Measurements from ENCODE around the gene C12orf57. TPM values are rescaled to one million over a fixed set of nuclear protein-coding genes. Genes with fewer than 3 reads are reported as not detected.

Gene C12orf57
- total and polyA plus RNA-seq, 2 of the 8 experiments (the other 6 are each of a cell fraction or from before 2014, with no cell fraction given): 174 to 993 TPM

GRCh38 chr12:6938353-6939190, 5.2 kb upstream of the C12orf57 start (continued):
- no peak for TF ChIP-seq SUZ12 (IDR thresholded peaks at IDR 0.05; ENCODE audit: low read length)
- no peak for TF ChIP-seq KDM5A (IDR thresholded peaks at IDR 0.05; ENCODE audit: low read length)
- TF ChIP-seq CHD7 (IDR thresholded peaks at IDR 0.05; ENCODE audit: insufficient replicate concordance, low read length): no peak

All from H1 (cell line).